HT1080 (cell line): ENCODE measurements around the gene KIT. TPM values are rescaled to one million over a fixed set of nuclear protein-coding genes. Genes with fewer than 3 reads are reported as not detected.

Source experiments
- DNase-seq: peaks from one replicate; pipeline ENCODE4 v3.0.0-alpha.2; 2015; ENCODE audit warnings: low read depth
- total RNA-seq: library from RNA; depleted of rRNA; stranded (reverse); fragments of >200 nt; shearing (Covaris generic); gene quantifications from 2 replicates; pipeline ENCODE4 v1.2.3, GENCODE V29; 2014

The KIT gene
- total RNA-seq, 1 experiment from 2014 or later, result 0.21 TPM

DNA sequence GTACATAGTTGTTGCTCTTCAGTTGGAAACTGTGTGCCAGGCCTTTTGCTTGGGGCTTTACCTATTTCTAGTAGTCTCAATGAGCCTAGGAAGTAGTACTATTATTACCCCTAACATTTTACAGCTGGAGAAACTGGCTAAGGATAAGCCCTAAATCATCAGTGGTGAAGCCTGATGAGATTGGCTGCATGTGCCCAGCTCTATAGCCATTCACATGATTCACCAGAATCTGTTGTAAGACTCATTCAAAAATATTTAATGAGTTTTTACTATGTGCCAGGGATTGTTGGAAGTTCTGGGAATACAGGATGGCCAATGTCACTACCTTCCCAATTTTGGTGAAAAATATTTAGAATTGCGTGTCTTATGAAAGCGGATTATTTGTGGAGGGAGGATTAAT lies 2.8 kb downstream of the KIT start:
- DNase-seq, result no peak

- peak; percentile 80 for DNase-seq
These were observed 3.4 kb downstream of the KIT start for GRCh38 chr4:54661169-54661568.

DNA sequence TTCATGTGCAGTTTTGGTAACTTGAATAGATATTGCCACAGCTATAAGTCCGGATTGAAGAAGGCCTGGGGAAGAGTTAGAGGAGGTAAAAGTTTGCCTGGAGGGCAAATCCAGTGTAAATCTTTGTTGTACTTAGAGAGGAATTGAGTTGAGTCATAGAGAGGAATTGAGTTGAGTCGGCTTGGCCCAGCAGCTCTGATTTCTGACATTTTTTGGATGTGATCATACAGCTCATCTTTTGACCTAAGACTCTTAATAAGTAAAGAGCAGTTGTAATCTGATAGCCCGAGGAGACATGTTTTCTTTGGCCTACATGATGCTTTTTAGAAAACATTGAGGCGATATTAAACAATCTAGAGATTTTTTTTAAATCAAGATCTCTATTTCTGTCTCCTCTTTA lies 3.9 kb downstream of the KIT start:
- DNase-seq, result peak; percentile 84

GRCh38 chr4:54662123-54662522 lies 4.4 kb downstream of the KIT start:
- no peak for DNase-seq

- DNase-seq, result no peak
These were observed 5.3 kb downstream of the KIT start for GRCh38 chr4:54662901-54663585.

GRCh38 chr4:54664400-54664799 lies 6.6 kb downstream of the KIT start:
- no peak for DNase-seq

- DNase-seq, result no peak
These were observed 10.4 kb downstream of the KIT start for GRCh38 chr4:54668014-54668611.

DNA sequence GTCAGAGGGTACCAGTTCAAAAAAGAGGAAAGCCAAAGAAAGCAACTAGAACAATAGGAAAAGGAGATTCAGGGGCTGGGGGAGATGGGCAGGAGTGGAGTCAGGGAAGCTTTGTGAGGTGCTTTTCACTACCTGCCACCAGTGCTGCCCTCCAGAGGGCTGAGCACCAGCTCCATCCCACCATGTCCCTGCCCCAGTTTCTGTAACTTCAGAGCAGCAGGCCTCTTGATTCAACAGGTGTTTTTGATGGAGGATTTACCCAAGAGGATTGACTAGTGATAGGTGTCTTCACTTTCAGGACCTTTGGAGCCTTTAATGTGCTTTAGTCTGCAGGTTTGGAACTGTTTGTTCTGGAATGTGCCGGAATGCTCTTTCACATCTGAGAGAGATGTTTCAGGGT lies 12.1 kb downstream of the KIT start:
- DNase-seq, result no peak

DNA sequence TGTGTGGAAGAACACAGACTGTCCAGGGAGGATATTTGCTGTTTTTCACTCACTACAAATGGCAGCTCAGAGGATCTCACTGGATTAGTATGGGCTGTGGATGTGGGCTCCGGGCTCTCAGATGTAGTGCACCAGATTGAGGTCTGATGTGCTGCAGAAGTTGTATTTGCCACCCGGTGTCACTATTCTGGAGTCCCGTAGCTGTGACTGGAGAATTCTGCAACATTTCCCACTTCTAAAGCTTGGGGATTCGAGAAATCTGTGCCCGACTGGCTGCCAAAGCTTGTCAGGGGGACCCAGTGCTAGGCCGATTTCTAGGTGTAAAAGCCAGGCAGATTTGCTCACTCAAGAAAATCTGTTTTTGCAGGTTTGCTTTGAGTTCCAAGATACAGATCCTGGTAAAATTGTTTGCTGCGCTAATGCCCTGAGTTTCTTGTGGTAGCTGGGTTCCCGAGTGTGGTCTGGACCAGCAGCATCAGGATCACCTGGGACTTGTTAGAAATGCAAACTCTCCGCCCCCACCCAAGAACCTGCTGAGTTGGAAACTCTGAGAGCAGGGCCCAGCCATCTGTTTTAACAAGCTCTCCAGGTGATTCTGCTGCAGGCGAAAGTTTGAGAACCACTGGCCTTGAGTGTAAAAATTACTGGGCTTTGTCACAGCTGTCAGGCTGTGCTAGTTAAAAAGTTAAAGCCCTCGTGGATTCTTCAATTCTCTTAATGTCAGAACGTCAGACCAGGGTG lies 18.1 kb downstream of the KIT start:
- DNase-seq, result no peak

DNA sequence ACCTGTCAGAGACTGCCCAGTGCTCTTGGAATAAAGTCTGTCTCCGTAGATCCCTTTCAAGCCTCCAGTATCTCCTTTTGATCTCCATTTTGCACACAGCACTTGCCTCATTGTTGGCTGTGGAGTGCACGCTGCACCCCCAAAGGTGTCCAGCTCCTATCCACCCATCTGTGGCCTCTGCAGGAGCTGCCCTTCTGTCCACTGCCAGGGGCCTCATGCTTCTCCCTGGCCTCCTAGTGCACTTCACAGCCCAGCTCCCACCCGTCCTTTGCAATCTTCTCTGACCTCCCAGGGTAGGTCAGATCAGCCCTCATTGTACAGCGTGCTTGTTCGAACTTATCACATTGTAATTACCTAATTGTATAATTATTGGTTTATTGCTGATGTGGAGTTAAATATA lies 18.9 kb downstream of the KIT start:
- DNase-seq, result no peak

DNA sequence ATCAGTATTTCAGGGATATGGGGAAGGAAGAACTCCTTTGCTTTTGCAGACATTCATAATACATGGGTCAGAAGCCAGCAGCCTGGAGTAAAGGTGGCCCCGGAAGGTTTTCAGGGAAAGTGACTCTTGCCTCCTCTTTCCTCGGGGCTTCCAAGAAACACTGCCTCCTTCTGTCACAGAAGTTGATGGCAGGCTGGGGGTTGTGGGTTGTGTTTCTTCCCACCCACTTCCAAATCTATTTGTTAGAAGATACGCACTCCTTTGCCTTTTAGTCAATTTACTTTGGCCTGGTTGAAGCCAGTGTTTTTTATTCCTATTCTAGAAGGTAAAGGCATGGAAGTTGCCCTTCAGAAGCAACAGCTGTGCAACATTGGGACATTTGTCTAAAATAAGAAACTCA lies 19.7 kb downstream of the KIT start:
- DNase-seq, result no peak

- DNase-seq, result no peak
These were observed 20.3 kb downstream of the KIT start for GRCh38 chr4:54677853-54678650.

GRCh38 chr4:54678826-54679225 lies 21.1 kb downstream of the KIT start:
- no peak for DNase-seq

DNA sequence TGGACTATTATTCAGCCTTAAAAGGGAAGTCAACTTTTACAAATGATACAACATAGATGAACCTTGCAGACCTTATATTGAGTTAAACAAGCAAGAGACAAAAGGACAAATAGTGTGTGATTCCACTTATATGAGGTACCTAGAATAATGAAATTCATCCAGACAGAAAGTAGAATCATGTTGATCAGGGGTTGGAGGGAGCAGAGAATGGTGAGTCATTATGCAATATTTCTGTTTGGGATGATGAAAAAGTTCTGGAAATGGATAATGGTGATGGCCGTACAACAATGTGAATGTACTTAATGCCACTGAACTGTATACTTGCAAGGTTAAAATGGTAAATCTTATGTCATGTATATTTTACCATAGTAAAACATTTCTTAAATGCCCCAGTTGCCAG lies 22.1 kb downstream of the KIT start:
- no peak for DNase-seq

GRCh38 chr4:54683616-54684346 lies 26.0 kb downstream of the KIT start:
- peak; percentile 40 for DNase-seq

DNA sequence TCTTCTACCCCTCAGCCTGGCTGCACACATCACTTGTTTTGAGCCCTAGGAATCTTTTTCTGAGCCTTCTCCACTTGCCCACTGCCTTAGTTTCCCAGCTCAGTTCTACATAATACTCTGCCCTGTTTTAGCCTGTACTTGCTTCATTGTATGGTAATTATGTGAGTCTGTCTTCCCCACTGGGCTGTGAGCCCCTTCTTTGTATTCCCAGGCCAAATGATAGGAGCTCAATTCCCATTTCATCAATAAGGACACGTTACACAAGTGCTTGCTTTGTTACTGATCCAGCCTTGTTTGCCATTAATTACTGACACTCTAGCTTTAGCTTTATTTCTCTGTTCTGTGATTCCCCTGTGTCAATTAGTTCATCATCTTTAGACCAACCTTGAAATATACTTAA lies 28.1 kb downstream of the KIT start:
- DNase-seq, result no peak

GRCh38 chr4:54687887-54688841 lies 30.4 kb downstream of the KIT start:
- DNase-seq, result peak; percentile 3

DNA sequence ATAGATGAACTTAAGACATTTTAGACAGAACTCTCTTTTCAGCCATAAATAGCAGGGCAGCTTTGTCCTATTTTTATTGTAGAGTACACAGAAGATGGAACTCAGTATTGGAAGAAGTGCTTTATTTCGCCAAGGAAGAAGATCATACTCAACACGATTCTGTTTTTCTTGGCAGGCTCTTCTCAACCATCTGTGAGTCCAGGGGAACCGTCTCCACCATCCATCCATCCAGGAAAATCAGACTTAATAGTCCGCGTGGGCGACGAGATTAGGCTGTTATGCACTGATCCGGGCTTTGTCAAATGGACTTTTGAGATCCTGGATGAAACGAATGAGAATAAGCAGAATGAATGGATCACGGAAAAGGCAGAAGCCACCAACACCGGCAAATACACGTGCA lies 37.6 kb downstream of the KIT start:
- DNase-seq, result no peak

GRCh38 chr4:54695788-54696187 lies 38.0 kb downstream of the KIT start:
- no peak for DNase-seq

DNA sequence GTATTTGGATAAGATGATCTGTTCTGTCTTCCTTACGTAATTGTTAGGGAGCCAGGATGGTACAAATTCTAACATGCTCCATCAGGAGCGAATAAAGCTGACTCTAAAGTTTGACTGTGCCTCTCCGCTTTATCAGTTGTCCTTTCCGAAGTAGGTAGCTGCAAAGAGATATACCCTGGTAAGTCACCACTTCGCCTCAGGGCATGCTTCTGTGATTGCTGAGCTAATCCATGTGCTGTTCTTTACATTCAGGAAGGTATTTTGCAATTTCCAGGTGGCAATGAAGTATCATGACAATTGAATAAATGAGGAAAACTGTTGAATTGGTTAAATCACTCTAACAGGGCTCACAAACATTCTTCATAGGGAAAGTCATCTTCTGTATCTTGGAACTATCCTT lies 38.9 kb downstream of the KIT start:
- DNase-seq, result no peak
